Ovary (tissue), 10 donors: ENCODE results near the gene TIMM10. TPM values are rescaled to one million over a fixed set of nuclear protein-coding genes. Genes with fewer than 3 reads are reported as not detected.

Experiments
- DNase-seq, 5 donors: peaks; one replicate each; pipeline ENCODE4 v3.0.0-alpha.2; 2019 to 2020
- H3K27ac ChIP-seq, 2 donors: fragments of 200-600 bp; one replicate each; pipeline versions ENCODE4 v1.5.1 to v1.8.0; 2019 to 2022
- H3K27me3 ChIP-seq: fragments of 200-600 bp; one replicate; pipeline ENCODE4 v1.8.0; 2022
- H3K36me3 ChIP-seq: fragments of 200-600 bp; sonication (generic); one replicate; pipeline ENCODE4 v1.5.1; 2019
- H3K4me1 ChIP-seq: one replicate; pipeline ENCODE4 v1.8.1; 2013; ENCODE audit warnings: mild to moderate bottlenecking, moderate library complexity; ENCODE audit not compliant: insufficient read depth
- H3K4me3 ChIP-seq: fragments of 200-600 bp; sonication (generic); one replicate; pipeline ENCODE4 v1.5.1; 2017
- H3K9me3 ChIP-seq, 2 donors: fragments of 200-600 bp in 1 of 2; sonication (generic) in 1 of 2; one replicate each; pipeline versions ENCODE4 v1.5.1 to v1.8.1; 2013 to 2019; ENCODE audit warnings: mild to moderate bottlenecking in 1 of 2, moderate library complexity in 1 of 2
- EP300 ChIP-seq: sonication (generic); formaldehyde crosslinking; IDR thresholded peaks from one replicate; pipeline ENCODE4 v1.6.1; 2017; ENCODE audit warnings: antibody characterized with exemption
- POLR2A ChIP-seq: fragments of 450-650 bp; IDR thresholded peaks from one replicate; pipeline ENCODE4 v1.6.1; 2017; ENCODE audit warnings: antibody characterized with exemption, mild to moderate bottlenecking, moderate library complexity
- WGBS, 3 donors: extraction: QIAGEN DNeasy Blood & Tissue Kit in 1 of 3; methylation state at CpG; one replicate each; pipeline versions ENCODE4 v1.1.5 to v1.1.7; 2013 to 2017; 5-methylcytosine and 5-hydroxymethylcytosine counted together
- intact Hi-C, 4 donors: fragments of 100-400 bp; cut with DNase I; formaldehyde crosslinking; loops; one replicate each; pipeline versions ENCODE4 v1.11.0 to v1.15.1; 2022 to 2023
- long read RNA-seq, 3 donors: library from polyadenylated mRNA in 2 of 3; unstranded in 2 of 3; transcript quantifications; one replicate each; pipeline ENCODE4 v2.0.0 and lab custom pipeline, GENCODE V29; 2021 to 2026
- polyA plus RNA-seq, 2 donors: library from polyadenylated mRNA; stranded (reverse); fragments of 200-250 nt in 1 of 2; fragments of 350-450 nt in 1 of 2; fragmentation: Illumina TruSeq in 1 of 2; extraction: RNeasy Lipid Tissue Mini Kit (QIAGEN cat#74804) in 1 of 2; gene quantifications; one replicate each; pipeline ENCODE4 v1.2.3, GENCODE V29; 2013 to 2014
- total RNA-seq, 7 donors: library from RNA; depleted of rRNA in 2 of 7; stranded (reverse); fragments of >200 nt in 2 of 7; fragmentation: NEBNext Ultra II Directional in 3 of 7; extraction: Animal tissue kit (Norgen Biotek cat#: 25700) in 3 of 7; gene quantifications; one replicate each; pipeline versions ENCODE4 v1.1.0 to v1.2.4, GENCODE V29; 2016 to 2023
- TF ChIP-seq, protein P1 (sequence below), 3 donors: fragments of 450-650 bp in 2 of 3; fragments of 200-600 bp in 1 of 3; IDR thresholded peaks; one replicate each; pipeline versions ENCODE4 v1.5.1 to v1.8.0; 2016 to 2022; ENCODE audit warnings: antibody characterized with exemption in 3 of 3, mild to moderate bottlenecking in 1 of 3
- donor health status: DM: no; HTN: no; CAD: no; lungs with moderate emphysema.
- donor health status: DM: no; HTN: no; CAD: no.
- donor health status: Bipolar disorder and iron deficiency.
- donor health status: DM: yes; HTN: yes; CAD: no.
- donor health status: DM: no; HTN: no; CAD: no.
- donor health status: DM: yes; HTN: yes; CAD: no.

The TIMM10 gene, protein sequence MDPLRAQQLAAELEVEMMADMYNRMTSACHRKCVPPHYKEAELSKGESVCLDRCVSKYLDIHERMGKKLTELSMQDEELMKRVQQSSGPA
- total RNA-seq (10 to 100 TPM; 23.4 to 42.0 (median 38.0) TPM), polyA plus RNA-seq (10 to 100 TPM; 32.0 to 36.2 TPM)
- long read RNA-seq, donor 1, partial matches to known transcripts, result 1 of 2 reads
- long read RNA-seq, donor 1, other reads (novel, unspliced or antisense), result 0 of 2 reads
- long read RNA-seq, donor 2, transcript TIMM10-201 (3 exons, 680 nt), result major isoform, 36 of 40 reads
- long read RNA-seq, donor 2, partial matches to known transcripts, result 0 of 40 reads
- long read RNA-seq, donor 2, other reads (novel, unspliced or antisense), result 0 of 40 reads
- long read RNA-seq, donor 3, transcript TIMM10-201 (3 exons, 680 nt), result major isoform, 24 of 30 reads
- long read RNA-seq, donor 3, partial matches to known transcripts, result 0 of 30 reads
- long read RNA-seq, donor 3, other reads (novel, unspliced or antisense), result 4 of 30 reads

DNA sequence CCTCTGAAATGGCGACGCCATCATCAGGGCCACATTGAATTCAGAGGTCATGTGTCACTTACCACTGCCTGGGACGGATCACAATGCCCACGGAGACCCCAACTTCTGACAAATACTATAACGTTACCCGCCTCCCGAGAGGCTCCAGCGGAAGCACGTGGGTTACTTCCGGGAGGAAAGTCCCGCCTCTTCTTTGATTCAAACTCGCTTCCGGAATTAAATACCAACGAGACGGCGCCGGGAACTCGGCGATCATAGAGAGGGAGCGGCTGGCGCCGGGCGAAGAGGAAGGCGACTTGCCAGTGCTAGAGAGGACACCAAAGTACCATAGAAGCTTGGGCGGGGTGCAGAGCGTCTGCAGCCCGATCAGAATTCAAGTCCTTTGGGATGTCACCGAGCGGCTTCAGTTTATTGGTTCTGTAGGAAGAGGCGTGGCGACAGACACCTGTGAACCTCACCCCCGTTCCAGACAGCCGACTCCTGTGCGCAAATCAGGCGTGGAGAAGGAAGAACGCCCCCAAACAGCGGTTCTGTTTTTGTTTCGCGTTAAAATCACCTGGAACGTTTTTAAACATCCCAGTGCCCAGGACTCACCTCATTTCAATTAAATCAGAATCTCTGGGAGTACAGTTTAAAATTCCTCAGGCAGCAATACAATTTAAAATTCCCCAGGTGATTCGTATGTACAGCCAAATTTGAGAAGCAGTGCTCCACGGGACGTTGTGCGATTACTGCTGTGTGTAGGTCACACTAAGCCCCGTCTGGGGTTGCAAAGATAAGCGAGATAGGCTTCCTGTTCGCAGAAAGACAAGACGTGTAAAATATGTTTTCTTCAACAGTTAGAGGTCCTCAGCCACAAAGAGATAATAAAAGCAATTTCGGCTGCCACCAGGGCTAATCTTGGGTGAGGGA, at the start of gene TIMM10:
TIMM10 (minus strand) TSS at position 159 of the 912 bp plus-strand sequence. CDS start 565 bp downstream, outside the sequence.
- peak within 1 kb of the TSS in 1 of 2 donors; percentile 3 for H3K27ac ChIP-seq
- no peaks in the 10 kb centered on the region for H3K9me3 ChIP-seq
- DNase-seq, result peak; percentile 93 to 95 (median 93)
- H3K27me3 ChIP-seq, result no peaks in the 10 kb centered on the region
- TF ChIP-seq POLR2A, result no peak
- H3K4me3 ChIP-seq, result peak within 1 kb of the TSS; percentile 63
- WGBS, 3 donors, result 0 to 1% (median 0%) methylated on average over 49 of the region's 49 CpGs
- peaks cover 4% of the 10 kb centered on the region for H3K4me1 ChIP-seq
- no peaks in the 10 kb centered on the region for H3K36me3 ChIP-seq
- intact Hi-C loops, result loop anchor here in 1 of 4 donors (2.0 kb wide), 1 partner anchor 30 kb away; no protein-coding TSS in a partner anchor

DNA sequence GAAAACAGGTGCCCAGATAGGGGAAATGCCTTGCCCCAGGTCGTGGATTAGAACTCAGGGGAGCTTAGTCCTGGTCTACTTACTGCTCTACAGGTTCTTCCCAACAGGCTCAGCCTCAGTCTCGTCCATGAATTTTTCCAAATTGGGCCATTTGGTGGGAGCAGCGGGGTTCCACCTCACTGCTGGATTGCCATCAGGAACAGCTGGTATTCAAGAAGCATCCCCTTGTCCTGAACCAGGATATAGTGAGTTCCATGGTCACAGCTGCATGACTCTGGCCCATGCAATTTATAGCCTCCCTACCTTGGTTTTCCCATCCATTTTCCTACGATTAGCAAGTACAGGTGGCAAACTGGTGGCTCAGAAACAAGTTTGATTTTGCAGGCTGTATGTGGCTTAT, 43.5 kb upstream of the TIMM10 start:
- H3K36me3 ChIP-seq, result no peaks in the 10 kb centered on the region
- no peak overlapping the region for H3K4me3 ChIP-seq
- peaks cover 3% of the 10 kb centered on the region for H3K4me1 ChIP-seq
- H3K27ac ChIP-seq, result no peak overlapping the region
- 52 to 64% (median 57%) methylated on average over 4 of the region's 4 CpGs for WGBS, 3 donors
- no peaks in the 10 kb centered on the region for H3K27me3 ChIP-seq
- TF ChIP-seq, protein P1, sequence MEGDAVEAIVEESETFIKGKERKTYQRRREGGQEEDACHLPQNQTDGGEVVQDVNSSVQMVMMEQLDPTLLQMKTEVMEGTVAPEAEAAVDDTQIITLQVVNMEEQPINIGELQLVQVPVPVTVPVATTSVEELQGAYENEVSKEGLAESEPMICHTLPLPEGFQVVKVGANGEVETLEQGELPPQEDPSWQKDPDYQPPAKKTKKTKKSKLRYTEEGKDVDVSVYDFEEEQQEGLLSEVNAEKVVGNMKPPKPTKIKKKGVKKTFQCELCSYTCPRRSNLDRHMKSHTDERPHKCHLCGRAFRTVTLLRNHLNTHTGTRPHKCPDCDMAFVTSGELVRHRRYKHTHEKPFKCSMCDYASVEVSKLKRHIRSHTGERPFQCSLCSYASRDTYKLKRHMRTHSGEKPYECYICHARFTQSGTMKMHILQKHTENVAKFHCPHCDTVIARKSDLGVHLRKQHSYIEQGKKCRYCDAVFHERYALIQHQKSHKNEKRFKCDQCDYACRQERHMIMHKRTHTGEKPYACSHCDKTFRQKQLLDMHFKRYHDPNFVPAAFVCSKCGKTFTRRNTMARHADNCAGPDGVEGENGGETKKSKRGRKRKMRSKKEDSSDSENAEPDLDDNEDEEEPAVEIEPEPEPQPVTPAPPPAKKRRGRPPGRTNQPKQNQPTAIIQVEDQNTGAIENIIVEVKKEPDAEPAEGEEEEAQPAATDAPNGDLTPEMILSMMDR (IDR thresholded peaks at IDR 0.05), result no peak
- TF ChIP-seq EP300 (no peak), POLR2A (no peak)
- intact Hi-C loops, result no loop called here
- no peaks in the 10 kb centered on the region for H3K9me3 ChIP-seq
- DNase-seq, result no peak

DNA sequence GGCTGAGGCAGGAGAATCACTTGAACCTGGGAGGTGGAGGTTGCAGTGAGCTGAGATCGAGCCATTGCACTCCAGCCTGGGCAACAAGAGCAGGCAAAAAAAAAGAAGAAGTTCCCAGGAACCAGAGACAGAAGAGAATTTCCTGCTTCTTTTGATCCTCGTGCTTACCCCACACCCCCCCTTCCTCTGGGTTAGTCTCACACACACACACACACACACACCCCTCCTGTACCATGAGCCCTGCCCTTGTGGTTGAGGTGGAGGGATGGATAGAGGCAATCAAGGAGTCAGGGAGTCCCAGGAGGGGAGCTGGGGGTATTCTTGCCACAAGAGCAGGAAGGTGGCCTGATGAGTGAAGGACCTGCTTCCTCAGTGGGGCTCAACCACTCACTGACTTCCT, 41.1 kb upstream of the TIMM10 start:
- Histone ChIP-seq H3K36me3 (no peaks in the 10 kb centered on the region), H3K27ac (no peak overlapping the region), H3K27me3 (no peaks in the 10 kb centered on the region), H3K9me3 (no peaks in the 10 kb centered on the region), H3K4me1 (peaks cover 7% of the 10 kb centered on the region), H3K4me3 (no peak overlapping the region)
- no peak for TF ChIP-seq POLR2A
- TF ChIP-seq, protein P1 (IDR thresholded peaks at IDR 0.05), result no peak
- no peak for TF ChIP-seq EP300
- 52 to 59% (median 53%) methylated on average over 2 of the region's 2 CpGs for WGBS, 3 donors
- DNase-seq, result no peak
- intact Hi-C loops, result no loop called here

DNA sequence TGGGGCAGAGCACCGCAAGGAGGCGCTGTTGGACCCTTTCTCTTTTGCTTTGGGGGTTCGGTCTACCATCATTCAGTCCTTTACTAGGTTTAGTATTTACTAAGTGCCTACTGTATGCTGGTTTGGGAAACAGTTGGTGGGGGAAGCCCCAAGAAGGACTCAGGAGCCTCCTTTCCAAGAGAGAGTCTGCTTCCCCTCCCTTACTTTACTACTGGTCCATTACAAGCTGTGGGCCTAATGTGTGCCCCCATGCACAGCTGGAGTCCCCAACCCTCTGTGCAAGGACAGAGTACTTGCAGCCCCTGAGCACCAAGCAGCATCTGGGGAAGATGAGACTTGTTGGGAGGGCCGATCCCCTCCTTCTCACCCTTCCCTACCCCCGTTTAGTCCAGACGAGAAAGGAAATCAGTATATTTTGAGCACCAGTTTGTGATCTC, 37.8 kb upstream of the TIMM10 start:
- H3K9me3 ChIP-seq, result no peaks in the 10 kb centered on the region
- intact Hi-C loops, result loop anchor here in 3 of 4 donors (2.0 to 5.0 kb wide), 2 partner anchors 72 to 74 kb away; no protein-coding TSS in a partner anchor
- no peaks in the 10 kb centered on the region for H3K36me3 ChIP-seq
- peak in 4 of 5 donors; percentile 90 to 93 (median 92) for DNase-seq
- WGBS, 3 donors, result 17 to 29% (median 21%) methylated on average over 6 of the region's 6 CpGs
- peaks cover 10% of the 10 kb centered on the region for H3K4me1 ChIP-seq
- peak overlapping the region; percentile 76 for H3K4me3 ChIP-seq
- TF ChIP-seq, protein P1 (IDR thresholded peaks at IDR 0.05), result peak in 1 of 3 donors; percentile 89
- TF ChIP-seq EP300, result no peak
- no peaks in the 10 kb centered on the region for H3K27me3 ChIP-seq
- H3K27ac ChIP-seq, result peak overlapping the region; percentile 78 to 85
